DOHH2 (cell line): Measurements from ENCODE around the gene THOC2.

Experiments used
- CTCF ChIP-seq: fragments of 200-600 bp; sonication (generic); IDR thresholded peaks from one replicate; pipeline ENCODE4 v1.5.1; 2014; ENCODE audit warnings: antibody characterized with exemption, mild to moderate bottlenecking, low read depth, low read length; ENCODE audit not compliant: poor library complexity, severe bottlenecking
- EZH2phosphoT487 ChIP-seq: fragments of 200-600 bp; sonication (generic); IDR thresholded peaks from 2 replicates; pipeline ENCODE4 v1.6.1; 2017; ENCODE audit warnings: borderline replicate concordance, mild to moderate bottlenecking, antibody characterized with exemption, low read length, moderate library complexity, mixed read lengths

GRCh38 chrX:123625952-123626351 is 106.9 kb downstream of the THOC2 start:
- TF ChIP-seq CTCF (no peak), EZH2phosphoT487 (no peak)
